Activated CD4-positive, CD25-positive, alpha-beta regulatory T cell treated with anti-CD3 and anti-CD28 coated beads, Interleukin-2, amount 50 U/mL, for 16 hours (primary cell): ENCODE data around the gene NADSYN1.

Experiments used
- DNase-seq: peaks from one replicate; pipeline ENCODE4 v3.0.0-alpha.2; 2020; ENCODE audit warnings: low read depth, low spot score

Gene NADSYN1

DNA sequence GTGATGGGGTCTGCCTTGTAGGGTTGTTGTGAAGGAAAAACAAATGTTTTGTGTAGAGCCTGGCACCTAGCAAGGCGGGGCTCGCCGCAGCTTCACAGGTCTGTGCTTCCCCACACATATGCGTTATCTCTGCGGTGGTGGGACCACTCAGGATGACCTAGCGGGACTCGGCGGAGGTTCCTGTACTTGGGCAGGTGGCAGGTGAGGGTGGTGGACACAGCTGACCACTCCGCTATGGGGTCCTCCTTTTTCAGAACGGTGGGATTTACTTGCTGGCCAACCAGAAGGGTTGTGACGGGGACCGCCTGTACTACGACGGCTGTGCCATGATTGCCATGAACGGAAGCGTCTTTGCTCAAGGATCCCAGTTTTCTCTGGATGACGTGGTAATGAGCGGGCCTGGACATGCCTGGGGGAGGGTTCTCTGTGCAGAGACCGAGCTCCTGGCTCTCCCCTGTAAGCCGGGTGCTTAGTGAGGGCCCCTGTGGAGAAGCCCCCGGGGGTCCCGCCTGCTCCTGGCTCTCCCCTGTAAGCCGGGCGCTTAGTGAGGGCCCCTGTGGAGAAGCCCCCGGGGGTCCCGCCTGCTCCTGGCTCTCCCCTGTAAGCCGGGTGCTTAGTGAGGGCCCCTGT, 21.3 kb downstream of the NADSYN1 start:
- DNase-seq = no peak

DNA sequence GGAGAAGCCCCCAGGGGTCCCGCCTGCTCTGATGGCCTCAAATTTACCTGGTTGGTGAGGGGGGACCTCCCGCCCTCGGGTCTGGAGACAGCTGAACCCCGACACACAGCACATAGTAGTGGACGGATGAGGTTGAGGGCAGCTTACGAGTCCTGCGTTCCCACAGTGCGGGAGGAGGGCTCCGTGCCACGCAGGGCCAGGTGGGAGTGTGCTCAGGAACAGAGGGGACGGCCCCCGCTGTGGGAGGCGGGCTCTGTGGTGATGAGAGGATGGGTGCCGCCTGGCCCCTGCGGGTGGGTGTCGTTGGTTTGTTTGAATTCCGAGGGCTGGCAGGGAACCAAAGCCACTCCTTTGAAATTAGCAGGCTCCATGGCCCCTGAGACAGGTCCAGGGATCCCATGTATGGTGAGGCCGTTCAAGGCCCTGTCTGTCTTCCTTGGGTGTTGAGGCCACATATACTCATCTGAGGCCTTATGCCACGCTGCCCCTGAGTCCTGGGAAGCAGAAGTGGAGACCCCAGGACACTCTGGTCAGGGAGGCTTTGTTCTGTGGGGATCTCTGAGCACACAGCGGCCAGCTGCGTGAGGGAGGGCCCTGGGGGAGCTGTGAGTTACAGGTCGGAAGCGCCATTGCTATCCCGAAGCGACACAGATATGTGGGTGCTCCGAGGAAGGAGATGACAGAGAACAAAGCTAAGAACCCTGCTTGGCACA, 21.9 kb downstream of the NADSYN1 start:
- no peak for DNase-seq

DNA sequence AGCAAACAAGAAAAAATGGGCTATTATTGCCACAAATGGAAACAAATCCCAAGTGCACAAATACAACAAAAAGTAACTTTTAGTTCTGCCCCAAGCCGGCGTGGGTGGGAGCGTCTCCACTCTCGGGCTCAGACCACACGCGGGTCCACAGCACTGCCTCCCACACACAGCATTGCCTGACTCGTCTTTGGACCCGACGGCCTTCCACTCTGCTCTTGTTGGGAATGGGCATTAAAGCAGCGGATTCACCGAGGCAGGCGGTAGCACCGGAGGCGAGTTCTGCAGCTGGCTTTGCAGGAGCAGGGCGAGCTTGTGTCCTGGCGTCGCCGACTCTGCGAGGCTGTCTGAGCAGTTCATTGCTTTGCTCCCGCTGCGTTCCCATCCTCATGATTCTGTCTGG, 23.0 kb downstream of the NADSYN1 start:
- no peak for DNase-seq

DNA sequence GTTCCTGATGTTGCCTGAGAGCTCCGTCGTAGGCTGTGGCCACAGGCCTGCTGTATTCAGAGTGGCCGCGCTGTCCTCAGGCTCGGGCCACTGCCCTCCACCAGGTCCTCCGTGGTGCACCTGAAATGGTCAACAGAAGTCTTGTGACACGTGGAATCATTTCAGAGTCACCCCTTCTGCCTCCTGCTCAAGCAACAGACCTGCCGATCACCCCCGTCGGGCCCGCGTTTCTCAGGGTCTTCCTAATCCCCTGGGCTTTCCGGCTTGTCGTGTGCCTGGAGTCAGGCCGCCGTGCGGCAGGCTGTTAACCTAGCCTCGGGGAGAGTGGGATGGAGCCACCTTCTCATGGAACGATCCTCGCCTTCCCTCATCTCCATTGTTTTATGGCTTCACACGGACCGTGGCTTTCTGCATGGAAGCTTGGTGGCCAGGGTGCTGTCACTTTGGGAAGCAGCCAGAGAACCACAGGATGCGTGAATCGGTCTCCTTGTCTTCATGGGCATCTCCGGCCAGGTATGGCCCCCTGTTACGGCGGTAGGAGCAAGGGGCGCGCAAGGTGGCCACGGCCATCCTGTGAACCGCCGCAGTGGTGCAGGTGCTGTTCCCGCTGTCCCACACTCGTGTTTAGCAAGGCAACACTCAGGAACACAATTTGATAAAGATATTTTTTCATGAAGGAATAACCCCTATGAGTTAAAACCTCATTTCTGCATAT, 24.1 kb downstream of the NADSYN1 start:
- DNase-seq = no peak

DNA sequence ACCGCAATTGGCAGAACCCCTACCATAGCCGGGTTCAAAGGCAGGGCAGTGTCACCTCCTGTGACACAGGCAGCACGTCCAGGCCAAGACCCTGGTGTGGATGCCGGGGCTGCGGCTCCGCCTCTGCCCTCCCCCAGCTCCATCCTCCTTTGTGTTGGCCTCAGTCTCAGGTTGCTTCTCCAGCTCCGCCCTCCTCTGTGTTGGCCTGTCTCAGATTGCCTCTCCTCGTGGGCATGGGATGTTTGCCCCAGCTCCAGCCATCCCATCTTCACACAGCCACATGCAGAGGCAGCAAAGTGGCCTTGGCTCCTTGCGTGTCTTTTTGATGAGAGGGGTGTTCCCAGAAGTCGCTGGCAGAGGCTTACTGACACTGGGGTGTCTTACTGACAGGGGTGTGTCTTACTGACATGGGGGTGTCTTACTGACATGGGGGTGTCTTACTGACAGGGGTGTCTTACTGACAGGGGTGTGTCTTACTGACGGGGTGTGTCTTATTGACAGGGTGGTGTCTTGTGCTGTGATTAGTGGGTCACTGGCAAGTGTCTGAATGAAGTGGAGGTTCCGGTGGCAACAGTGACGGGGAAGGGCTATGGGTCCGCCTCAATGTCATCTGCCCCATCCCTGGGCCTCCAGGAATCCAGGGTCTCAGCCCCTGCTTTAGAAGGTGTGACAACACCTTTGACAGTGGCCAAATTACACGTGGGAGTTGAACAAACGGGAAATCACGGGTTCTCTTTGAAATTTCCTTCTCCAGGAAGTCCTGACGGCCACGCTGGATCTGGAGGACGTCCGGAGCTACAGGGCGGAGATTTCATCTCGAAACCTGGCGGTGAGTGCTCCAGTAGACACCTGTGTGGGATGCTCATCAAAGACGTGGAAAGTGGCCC, 24.9 kb downstream of the NADSYN1 start:
- no peak for DNase-seq

DNA sequence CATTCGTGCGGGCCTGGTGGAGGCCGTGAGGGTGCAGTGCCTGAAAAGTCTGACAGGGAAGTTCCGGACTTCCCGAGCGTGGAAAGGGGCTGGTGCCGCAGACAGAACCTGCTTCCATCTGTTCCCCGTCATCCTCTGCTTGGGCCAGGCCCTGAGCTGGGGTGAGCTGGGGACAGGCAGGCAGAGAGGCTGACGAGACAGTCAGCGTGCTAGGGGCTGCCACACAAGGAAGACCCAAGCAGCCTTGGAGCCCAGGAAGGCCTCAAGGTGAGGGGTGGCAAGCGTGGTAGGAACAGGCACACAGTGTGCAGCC, 25.5 kb downstream of the NADSYN1 start:
- DNase-seq = no peak

DNA sequence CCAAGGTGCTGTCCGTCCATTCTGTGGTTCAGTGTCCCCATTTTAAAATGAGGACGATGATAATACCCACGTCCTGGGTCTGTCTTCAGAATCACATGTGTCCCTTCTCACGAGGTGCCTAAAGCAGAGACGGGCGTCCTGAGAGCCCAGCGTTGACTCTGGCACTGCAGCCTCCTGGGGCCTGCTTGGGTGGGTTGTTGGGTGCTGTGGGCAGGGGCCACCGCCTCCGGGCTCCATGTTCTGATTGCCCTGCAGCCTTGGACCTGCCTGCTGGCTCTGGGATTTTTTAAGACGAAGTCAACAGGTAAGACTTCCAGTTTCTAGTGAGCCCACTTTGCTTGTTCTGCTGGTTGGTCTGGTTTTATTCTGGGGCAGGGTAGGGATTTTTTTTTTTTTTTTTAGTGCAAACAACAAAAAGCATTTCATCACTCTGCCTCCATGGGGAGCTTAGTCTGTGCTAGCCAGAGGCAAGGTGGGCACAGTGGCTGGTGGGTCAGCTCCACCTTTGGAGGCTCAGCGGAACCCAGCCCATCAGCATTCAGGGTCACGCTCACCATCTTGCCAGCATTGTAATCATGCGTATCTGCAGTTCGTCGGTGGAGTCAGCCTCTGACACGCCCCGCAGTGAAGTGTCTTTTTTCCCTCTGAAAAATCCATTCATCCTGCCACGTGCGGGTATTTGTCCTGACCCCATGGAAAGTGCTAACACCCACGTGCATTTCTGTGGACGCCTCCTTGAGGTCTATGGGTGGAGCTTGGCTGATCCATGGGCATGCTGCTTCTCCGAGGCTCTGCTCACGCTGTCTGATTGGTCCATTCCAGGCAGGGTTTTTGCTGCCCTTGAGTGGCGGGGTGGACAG, 28.3 kb downstream of the NADSYN1 start:
- DNase-seq = no peak

DNA sequence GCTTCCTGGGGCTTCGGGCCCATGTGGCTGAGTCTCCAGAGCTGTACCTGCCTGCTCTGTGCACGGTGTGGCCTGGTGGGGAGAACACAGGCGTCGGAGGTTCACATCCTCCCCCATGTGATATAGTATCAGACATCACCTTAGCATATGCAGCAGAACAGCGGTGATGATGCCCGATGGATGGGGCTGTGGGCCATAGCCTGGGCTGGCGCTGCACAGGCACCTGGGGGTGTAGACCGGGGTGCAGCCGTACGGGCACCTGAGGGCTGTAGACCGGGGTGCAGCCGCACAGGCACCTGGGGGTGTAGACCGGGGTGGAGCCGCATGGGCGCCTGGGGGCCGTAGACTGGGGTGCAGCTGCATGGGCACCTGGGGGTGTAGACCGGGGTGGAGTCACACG, 29.2 kb downstream of the NADSYN1 start:
- no peak for DNase-seq

DNA sequence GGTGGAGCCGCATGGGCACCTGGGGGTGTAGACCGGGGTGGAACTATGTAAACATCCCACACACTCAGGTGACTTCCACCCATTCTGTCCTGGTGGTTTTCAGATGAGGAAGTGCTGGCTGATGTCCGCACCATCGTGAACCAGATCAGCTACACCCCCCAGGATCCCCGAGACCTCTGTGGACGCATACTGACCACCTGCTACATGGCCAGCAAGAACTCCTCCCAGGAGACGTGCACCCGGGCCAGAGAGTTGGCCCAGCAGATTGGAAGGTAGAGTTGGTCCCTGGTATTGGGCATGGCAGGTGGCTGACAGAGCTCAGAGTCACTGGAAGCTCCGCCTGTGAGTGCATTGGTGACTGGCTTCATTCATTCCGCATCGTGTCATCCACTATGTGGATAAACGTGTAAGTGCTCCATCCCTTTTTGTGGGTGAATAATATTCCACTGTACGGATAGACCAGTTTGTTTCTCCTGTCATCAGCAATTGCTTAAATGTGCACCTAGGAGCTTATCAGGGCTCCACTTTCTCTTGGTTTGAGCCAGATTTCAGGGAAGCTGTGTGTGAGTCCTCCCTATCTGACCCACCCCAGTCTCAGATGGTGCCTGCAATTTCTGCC, 29.9 kb downstream of the NADSYN1 start:
- DNase-seq = no peak

DNA sequence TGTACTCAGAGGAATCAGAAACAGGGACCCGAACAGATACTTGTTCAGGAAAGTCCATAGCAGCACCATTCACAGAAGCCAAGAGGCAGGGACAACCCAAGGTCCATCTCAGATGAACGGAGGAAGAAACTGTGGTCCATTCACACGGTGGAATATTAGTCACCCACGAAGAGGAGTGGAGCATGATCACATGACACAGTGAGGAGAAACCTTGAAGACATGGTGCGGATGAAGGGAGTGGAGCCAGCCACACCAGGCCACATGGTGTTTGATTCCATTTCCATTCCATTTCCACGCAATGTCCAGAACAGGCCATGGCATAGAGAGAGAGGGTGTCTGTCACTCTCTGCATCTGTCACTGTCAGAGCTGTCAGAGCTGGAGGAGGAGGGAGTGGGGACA, 30.7 kb downstream of the NADSYN1 start:
- no peak for DNase-seq

DNA sequence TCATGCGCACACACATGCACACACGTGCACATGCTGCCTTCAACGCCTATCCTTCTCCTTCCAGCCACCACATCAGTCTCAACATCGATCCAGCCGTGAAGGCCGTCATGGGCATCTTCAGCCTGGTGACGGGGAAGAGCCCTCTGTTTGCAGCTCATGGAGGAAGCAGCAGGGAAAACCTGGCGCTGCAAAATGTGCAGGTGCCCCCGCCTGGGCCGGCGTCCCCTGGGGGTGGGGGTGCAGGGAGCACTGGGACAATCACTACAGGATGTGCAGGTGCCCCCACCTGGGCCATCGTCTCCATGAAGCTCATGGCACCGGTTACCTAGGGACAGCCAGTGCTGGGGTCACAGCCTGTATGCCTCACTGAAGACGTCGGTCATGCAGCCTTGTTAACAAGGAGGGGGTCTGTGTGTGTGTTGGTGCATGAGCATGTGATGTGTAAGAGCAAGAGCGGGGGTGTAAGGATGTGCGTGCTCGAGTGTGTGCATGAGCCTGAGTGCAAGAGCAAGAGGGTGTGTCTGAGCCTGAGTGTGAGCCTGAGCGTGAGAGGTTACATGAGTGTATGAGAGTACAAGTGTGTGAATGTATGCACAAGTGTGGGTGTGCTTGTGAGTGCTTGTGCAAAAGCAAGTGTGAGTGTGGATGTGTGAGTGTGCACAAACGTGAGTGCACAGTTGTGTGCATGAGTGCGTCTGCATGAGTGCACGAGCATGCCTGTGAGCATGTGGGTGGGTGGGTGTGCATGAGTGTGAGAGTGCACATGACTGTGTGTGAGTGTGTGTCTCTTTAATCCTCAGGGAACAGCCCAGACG, 31.5 kb downstream of the NADSYN1 start:
- no peak for DNase-seq

DNA sequence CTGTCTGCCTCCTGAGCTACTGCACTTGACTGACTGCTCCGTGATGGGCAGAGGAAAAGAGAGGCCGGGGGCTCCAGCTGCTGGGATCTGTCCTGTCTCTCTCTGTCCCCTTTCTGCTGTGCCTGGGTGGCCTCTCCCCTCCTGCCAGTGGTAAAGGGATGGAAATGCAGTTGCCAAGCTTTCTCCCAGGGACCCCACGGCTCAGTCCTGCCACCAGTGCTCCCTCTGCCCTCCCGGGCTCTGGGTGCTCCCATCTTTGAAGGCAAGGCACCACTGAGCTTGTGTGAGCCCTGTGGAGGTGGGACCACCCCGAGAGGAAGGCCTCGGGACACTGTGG, 32.0 kb downstream of the NADSYN1 start:
- DNase-seq = no peak

DNA sequence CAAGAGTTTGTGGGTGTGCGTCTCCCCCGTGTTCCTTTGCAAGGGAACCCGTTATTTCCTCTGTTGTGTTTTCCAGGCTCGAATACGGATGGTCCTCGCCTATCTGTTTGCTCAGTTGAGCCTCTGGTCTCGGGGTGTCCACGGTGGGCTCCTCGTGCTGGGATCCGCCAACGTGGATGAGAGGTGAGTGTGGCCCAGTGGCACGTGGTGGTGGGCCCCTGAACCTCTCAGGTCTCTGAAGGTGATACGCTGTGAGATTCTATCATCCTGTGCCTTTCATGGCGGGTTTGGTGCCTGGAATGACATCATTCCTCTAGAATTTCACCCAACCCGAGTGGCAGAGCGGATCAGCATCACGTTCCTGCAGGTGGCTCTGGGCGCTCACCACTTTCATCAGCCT, 32.5 kb downstream of the NADSYN1 start:
- no peak for DNase-seq

DNA sequence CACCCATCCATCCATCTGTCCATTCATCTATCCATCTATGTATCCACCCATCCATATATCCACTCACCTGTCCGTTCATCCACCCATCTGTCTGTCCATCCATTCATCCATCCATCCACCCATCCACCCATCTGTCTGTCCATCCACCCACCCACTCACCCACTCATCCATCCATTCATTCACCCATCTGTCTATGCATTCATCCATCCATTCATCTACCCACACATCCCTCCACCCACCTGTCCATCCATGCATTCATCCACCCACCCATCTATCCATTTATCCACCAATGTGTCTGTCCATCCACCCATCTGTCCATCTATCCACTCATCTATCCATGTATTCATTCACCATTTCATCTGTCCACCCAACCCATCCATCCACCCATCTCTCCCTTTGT, 33.3 kb downstream of the NADSYN1 start:
- DNase-seq = no peak

DNA sequence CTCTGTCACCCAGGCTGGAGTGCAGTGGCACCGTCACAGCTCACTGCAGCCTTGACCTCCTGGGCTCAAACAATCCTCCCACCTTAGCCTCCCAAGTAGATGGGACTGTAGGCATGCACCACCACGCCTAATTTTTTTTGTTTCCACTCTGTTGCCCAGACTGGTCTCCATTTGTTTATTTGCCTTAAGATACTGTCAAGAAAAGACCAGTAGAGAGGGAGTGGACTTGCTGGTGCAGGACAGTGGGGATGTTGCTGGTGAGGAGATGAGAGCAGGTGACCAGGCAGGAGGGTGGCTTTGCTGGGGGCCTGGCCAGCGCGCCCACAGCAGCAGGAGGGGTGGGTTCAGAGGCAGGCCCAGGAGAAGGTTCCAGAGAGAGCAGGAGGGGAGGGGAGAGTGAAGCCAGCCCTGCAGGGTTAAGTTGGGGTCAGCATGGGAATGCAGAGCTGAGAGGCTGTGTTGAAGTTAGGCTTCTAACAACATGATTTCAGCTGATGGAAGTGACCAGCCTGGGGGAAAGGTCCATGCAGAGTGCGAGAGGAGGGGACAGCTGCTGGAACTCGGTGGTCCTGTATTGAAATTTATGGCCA, 35.8 kb downstream of the NADSYN1 start:
- DNase-seq = no peak

DNA sequence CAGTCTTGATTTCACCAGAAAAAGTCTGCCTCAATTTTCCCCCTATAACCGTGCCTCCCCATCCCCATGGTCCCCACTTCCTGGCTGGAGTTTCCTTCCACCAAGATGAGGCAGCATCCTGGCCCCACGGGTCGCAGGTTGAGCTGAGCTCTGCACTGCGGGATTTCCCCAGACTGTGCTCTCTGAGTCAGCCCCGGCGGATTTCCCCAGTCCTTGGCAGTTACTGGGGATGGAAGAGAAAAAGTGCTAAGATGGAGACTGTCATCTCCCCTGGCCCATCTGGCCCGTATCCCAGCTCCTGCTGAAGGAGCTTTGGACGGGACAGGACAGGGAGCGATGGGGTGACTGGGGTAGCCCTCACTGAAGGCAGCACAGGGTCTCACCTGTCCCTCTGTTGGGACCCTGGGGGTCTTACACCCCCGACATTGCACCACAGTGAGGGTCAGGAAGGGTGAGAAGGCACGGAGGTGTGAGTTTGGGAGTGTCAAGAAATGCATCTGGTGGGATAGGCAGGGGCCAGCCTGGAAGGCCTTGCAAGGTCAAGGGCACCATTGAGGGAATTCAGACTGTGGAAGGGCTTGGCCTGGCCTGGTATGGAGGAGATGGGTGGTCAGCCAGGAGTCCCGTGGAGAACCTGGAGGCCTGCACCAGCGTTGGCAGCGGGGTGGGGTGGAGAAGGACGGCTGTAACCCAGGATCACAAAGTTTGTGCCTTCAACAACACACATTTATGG, 36.5 kb downstream of the NADSYN1 start:
- DNase-seq = peak; percentile 2

DNA sequence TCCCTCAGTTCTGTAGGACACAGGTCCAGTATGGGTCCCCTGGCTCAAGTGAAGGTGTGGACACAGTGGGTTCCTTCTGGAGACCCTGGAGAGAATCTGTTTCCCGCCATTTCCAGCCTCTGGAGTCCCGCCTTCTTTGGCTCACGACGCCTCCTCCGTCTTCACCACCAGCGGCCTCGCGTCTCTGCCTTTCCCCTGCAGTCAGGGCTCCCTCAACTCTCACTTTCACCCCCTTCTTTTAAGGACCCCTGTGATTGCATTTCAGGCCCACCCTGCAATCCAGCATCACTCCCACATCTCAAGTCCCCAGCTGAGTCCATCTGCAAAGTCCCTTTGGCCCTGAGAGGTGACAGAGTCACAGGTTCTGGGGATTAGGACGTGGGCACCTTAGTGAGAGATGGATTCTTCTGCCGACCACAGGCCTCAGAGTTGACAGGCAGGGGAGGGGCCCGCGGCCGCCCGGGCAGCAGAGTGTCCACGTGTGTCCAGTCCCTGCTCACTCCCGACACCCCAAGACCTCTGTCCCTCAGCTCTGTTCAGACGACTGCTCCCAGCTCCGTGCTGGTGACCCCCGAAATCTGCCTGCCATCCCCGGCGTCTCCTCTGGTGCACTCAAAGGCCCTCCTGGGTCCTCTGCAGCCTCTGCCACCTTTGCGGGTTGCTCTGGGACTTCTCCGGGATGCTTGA, 37.2 kb downstream of the NADSYN1 start:
- DNase-seq = no peak

DNA sequence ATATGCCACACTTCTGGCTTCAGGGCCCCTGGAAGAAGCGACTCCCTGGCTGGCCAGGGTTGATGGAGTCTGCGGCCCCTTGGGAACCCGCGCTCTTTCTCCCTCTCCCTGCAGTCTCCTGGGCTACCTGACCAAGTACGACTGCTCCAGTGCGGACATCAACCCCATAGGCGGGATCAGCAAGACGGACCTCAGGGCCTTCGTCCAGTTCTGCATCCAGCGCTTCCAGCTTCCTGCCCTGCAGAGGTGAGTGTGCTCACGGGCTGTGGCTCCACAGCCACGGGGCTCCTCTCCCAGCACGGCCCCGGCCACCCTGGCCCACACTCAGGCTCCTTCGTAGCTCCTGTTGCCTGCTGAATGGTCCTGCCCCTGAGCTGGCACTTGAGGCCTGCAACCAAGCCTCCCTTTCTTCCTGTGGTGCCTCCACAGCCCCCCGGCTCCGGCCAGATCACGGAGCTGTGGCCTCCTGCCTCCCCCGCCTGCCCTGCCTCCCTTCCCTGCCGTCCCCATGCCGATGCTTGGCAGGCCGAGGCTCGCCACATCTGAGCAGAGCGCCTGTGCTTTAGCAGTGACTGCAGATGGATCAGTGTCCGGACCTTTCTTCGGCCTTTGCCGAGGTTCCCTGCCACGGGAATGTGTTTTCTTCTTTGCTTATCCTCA, 37.9 kb downstream of the NADSYN1 start:
- DNase-seq = no peak
